ENCODE measurements around the gene SLC25A34.

GRCh38 chr1:15777909-15778707, 42.0 kb downstream of the SLC25A34 start:
- TF ChIP-seq POLR2AphosphoS5 (IDR thresholded peaks at IDR 0.05; ENCODE audit: borderline replicate concordance, low read depth, low read length) (no peak), EZH2 (IDR thresholded peaks at IDR 0.05) (no peak), FOXP2 (optimal IDR thresholded peaks at IDR 0.05; ENCODE audit: control extremely low read depth, extremely low read length, insufficient read depth) (no peak)

All from SK-N-MC (cell line).